Embryonic facial prominence (tissue), 1 donor: ENCODE measurements around the gene AGR3.

Source experiments
- DNase-seq: peaks from one replicate; pipeline ENCODE4 v3.0.0-alpha.2; 2016; ENCODE audit errors: extremely low spot score

AGR3 gene

DNA sequence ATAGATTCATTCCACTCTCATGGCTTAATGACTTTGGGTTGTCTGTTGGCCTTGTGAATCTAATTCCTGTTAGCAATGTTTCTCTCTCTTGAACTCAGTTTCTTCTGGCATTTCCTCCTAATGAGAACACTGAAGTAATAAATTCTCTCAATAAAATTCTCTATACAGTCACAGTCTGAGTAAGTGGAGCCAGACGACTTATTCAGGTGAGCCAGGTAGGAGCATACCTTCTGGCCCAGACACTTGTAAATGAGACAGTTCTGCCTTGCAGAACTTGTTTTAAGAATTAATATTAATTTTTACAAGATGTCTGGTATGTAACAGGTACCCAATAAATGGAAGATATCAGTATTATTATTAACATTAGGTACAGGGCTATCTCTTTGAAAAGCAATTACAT lies 48.4 kb downstream of the AGR3 start:
- no peak for DNase-seq

DNA sequence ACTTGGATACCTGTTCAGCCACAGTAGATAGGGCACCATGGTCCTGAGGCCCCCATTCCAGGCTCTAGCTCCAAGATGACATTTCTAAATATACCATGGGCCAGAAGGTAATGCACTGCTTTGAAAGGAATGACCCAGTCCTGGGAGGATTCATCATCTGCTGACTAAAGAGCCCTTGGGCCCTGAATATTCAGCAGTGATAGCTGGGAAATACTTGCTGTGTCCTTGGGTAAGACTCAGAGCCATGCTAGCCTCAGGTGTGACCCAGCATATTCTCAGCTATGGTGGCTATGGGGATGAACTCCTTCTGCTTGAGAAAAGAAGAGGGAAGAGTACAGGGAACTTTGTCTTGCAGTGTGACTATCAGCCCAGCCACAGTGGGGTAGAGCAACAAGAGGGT lies 55.7 kb downstream of the AGR3 start:
- no peak for DNase-seq

DNA sequence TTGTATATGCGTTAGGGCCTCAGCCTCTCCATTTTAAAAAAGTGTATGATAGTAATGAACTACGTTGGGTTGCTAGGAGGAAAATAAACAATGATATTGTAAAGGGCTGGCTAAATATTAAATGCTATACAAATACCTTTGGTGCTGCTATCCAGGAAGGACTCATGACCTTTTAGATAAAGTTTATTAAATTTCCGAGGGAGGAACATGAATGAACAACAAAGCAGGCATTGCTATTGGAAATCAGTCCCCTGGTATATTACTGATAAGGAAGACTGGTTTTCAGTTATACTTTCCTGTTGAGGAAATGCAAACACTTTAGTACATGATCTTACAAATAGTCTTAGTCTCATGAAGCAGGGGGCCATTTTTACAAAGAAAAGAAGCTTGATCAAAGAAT lies 59.8 kb downstream of the AGR3 start:
- no peak for DNase-seq

DNA sequence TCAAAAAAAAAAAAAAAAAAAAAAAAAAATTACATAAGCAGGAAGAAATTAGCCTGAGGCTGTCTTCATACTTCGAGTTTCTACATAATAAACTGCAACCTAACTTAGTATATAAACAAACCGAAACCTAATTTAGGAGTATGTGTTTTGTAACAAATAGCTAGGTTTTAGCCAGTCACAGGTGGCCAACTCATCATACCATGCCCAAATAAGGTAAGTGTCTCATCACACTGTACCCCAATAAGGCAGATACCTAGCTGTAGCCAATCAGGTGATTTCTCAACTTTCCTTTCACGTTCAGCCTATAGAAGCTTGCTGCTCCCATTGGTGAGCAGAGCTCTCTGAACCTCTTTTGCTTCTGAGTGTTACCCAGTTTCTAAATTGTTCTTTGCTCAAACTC lies 63.1 kb downstream of the AGR3 start:
- DNase-seq, result no peak

DNA sequence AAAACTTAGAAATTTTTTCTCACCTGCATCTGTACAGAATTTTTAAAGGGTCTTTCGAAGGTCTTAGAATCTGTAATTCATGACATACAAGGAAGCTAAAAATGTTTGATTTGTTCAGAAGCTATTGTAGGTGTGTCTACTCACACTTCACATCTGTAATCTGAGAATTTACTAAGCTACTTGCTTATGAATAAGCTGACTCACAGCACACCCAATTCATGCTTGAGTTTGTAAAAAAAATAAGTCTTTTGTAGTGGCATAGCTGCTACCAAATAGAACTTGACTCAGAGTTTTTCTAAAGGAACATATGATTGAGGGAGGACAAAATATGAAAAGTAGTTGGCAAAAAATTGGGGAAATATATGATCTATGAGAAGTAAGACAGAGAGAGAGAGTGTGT lies 64.2 kb downstream of the AGR3 start:
- DNase-seq, result no peak

DNA sequence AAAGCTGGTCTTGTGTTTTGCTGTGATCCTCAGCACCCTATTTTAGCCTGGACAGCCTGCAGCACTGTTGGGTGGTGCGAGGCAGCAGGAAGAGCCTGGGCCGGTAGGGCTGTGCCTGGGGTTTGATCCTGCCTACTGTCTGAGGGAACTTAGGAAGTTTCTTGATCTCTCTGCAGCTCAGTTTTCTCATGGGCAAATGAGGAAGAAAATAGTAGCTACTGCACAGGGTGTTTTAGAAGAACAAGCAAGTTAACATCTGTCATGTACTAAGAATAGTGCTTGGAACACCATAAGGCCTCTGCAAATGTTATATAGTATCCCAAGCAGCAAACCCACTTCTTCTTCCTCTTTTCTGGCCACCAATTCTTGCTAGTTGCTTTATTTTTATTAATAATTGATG lies 65.0 kb downstream of the AGR3 start:
- no peak for DNase-seq

DNA sequence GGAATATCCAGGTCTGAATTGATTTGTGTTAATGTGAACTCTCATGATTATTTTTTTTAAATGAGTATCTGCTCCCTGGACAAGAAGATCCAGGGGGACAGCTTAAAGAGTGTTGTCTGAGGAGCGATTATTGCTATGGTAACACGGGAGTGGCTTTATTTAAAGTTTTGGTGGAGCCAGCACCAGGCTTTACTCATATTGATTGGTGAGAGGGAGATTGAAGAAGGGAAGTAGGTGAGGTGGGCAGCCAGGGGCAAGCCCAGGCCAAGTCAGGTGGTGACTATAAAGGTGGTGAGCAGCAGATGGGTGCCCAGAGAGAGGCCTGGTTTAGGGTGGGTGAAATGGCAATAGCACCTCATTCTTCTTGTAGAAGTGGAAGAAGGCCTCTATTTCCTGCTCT lies 66.8 kb downstream of the AGR3 start:
- no peak for DNase-seq

DNA sequence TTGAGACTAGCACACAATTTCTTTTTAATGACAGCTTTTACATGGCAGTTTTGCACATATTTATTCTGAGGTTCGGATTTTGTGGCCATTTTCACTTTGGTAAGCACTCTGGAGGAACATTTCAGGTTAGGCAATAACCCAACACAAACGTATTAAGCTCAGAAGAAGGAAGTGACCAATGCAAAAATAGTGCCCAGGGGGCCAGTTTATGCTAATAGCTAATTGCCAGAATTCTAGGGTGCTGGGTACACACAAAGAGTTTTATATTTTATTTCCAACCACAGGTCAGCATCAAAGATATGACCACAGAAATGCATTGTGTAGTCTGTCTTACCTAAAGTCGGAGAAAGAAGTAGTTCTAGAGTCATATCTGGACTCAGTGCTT lies 68.6 kb downstream of the AGR3 start:
- no peak for DNase-seq

DNA sequence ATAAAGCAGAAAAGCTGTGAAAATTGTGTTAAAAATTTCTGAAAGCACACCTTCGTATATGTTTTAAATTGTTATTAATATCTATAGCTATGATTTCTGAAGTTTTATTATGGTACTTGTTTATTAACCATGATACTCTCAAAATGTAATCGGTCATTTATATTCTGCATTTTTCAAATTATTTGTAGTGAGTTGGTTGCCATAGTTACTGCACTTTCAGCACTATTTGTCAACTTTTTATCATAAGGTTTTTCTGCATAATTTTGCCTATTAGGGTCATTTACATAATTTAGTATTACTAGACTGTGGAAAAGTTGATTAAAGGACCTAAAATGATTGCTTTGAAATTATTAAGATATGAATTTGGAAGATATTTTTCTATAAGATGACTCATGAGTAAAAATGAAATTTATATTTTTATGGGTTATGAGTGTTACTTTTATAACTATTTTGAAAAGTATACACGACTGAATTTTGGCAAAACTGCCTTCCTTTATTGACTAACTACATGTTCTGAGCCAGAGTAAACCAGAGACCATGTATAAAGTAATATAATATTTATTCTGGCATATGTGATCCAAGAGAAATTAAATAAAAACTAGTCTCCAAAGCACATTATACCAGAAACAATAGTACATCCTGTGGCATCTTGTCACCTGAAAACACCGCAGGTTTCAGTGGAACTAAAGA lies 69.1 kb downstream of the AGR3 start:
- no peak for DNase-seq

DNA sequence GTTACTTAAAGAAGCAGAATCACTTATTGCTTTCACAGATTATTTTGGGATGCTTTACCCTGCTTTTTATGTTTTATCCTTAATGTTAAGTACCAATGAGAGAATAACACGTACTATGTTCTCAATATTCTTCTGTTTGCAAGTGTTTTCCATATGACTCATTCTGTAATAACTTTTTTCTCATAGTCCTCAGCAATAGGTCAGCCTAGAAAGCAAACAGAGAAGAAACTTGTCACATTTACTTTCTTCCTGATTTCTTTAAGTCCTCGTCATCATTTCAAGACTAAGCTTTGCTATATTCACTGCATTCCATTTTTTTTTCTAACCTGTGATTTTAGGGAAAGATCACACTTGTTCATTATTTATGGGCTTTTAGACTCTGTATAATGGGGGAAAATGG lies 70.2 kb downstream of the AGR3 start:
- DNase-seq, result no peak

DNA sequence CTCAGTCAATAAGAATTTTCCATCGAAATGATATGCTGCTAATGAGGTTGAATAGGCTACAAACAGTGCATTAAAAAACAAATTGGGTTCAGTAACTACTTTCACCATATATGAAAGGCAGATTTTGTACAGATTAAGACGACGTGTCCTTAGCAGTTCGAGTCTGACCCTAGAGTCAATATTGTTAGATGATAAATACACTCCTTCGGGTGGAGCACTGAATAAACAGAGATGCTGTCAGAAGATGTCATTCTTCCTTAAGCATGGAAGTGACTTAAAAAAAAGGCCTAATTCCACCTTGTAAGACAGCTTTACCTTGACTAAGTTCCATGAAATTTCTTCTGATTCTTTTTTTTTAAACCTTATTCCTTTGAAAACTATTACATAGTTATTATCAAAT lies 71.2 kb downstream of the AGR3 start:
- no peak for DNase-seq

DNA sequence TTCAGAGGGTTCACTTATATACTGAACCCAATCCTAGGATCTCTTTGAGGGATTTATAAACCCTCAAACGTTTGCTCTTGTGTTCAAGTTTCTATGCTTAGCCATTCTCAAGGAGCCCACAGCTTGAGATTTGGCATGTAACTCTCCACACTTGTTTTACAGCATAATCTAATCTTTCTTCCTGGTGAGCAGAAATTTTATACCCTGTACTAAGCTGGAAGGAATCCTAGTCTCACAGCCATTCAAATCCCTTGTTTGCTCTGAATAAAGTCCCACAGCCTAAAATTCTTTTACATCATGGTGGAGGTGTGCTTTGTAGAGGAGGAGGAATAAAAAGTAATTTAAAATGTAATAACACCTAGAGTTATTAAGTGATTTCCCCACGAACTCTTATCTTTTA lies 71.7 kb downstream of the AGR3 start:
- DNase-seq, result no peak
